Measurements from ENCODE around the gene YKT6. TPM values are rescaled to one million over a fixed set of nuclear protein-coding genes. Genes with fewer than 3 reads are reported as not detected.

Gene YKT6
- total and polyA plus RNA-seq, 4 donors = 28.4 to 82.1 (median 55.9) TPM

- H3K36me3 ChIP-seq (ENCODE audit: control insufficient read depth in 4 of 4, insufficient read depth in 4 of 4, low read length in 4 of 4) = peaks cover 0 to 16% (median 1%) of the 10 kb centered on the region in 4 donors
- 84 to 89% methylated on average over 19 of the region's 19 CpGs for WGBS, 2 donors
- no peak for TF ChIP-seq CTCF (IDR thresholded peaks at IDR 0.05; ENCODE audit: control extremely low read depth, extremely low read depth)
- no peak overlapping the region for H3K9ac ChIP-seq (ENCODE audit: insufficient read depth in 1 of 2, low read length in 2 of 2)
- H3K27ac ChIP-seq (ENCODE audit: low read depth in 1 of 2, low read length in 1 of 2) = no peak overlapping the region
- H3K4me3 ChIP-seq = no peak overlapping the region
- peaks cover 0 to 7% (median 0%) of the 10 kb centered on the region in 5 donors for H3K4me1 ChIP-seq (ENCODE audit: control insufficient read depth in 5 of 5, insufficient read depth in 5 of 5, low read length in 5 of 5)
- ATAC-seq (ENCODE audit: insufficient read depth, low FRiP score) = no peak
- no peaks in the 10 kb centered on the region for H3K27me3 ChIP-seq (ENCODE audit: control insufficient read depth in 3 of 3, insufficient read depth in 3 of 3, low read length in 2 of 3)
- peaks cover 0 to 14% (median 0%) of the 10 kb centered on the region in 4 donors for H3K9me3 ChIP-seq (ENCODE audit: control insufficient read depth in 4 of 4, insufficient read depth in 3 of 4, low read length in 3 of 4)
- DNase-seq = no peak
These were observed 16.5 kb downstream of the YKT6 start for GRCh38 chr7:44217223-44217714.

GRCh38 chr7:44217852-44218402, 17.1 kb downstream of the YKT6 start:
- peaks cover 0 to 10% (median 1%) of the 10 kb centered on the region in 4 donors for H3K36me3 ChIP-seq (ENCODE audit: control insufficient read depth in 4 of 4, insufficient read depth in 4 of 4, low read length in 4 of 4)
- 81 to 85% methylated on average over 17 of the region's 17 CpGs for WGBS, 2 donors
- TF ChIP-seq CTCF (IDR thresholded peaks at IDR 0.05; ENCODE audit: control extremely low read depth, extremely low read depth) = no peak
- no peak for ATAC-seq (ENCODE audit: insufficient read depth, low FRiP score)
- H3K9me3 ChIP-seq (ENCODE audit: control insufficient read depth in 4 of 4, insufficient read depth in 3 of 4, low read length in 3 of 4) = peaks cover 0 to 14% (median 0%) of the 10 kb centered on the region in 4 donors
- no peak overlapping the region for H3K4me3 ChIP-seq
- DNase-seq = no peak
- no peak overlapping the region for H3K27ac ChIP-seq (ENCODE audit: low read depth in 1 of 2, low read length in 1 of 2)
- peaks cover 0 to 2% (median 0%) of the 10 kb centered on the region in 3 donors for H3K27me3 ChIP-seq (ENCODE audit: control insufficient read depth in 3 of 3, insufficient read depth in 3 of 3, low read length in 2 of 3)
- no peak overlapping the region for H3K9ac ChIP-seq (ENCODE audit: insufficient read depth in 1 of 2, low read length in 2 of 2)
- H3K4me1 ChIP-seq (ENCODE audit: control insufficient read depth in 5 of 5, insufficient read depth in 5 of 5, low read length in 5 of 5) = peaks cover 0 to 7% (median 0%) of the 10 kb centered on the region in 5 donors

- ATAC-seq (ENCODE audit: insufficient read depth, low FRiP score) (no peak), DNase-seq (peak; percentile 47 to 63 (median 56))
- Histone ChIP-seq H3K9ac (ENCODE audit: insufficient read depth in 1 of 2, low read length in 2 of 2) (no peak overlapping the region), H3K36me3 (ENCODE audit: control insufficient read depth in 4 of 4, insufficient read depth in 4 of 4, low read length in 4 of 4) (peaks cover 0 to 3% (median 0%) of the 10 kb centered on the region in 4 donors), H3K27me3 (ENCODE audit: control insufficient read depth in 3 of 3, insufficient read depth in 3 of 3, low read length in 2 of 3) (peaks cover 0 to 4% (median 0%) of the 10 kb centered on the region in 3 donors), H3K4me3 (no peak overlapping the region), H3K4me1 (ENCODE audit: control insufficient read depth in 5 of 5, insufficient read depth in 5 of 5, low read length in 5 of 5) (peaks cover 0 to 7% (median 0%) of the 10 kb centered on the region in 5 donors), H3K27ac (ENCODE audit: low read depth in 1 of 2, low read length in 1 of 2) (no peak overlapping the region), H3K9me3 (ENCODE audit: control insufficient read depth in 4 of 4, insufficient read depth in 3 of 4, low read length in 3 of 4) (peaks cover 0 to 14% (median 0%) of the 10 kb centered on the region in 4 donors)
- WGBS, 2 donors = 77 to 84% methylated on average over 26 of the region's 26 CpGs
- TF ChIP-seq CTCF (IDR thresholded peaks at IDR 0.05; ENCODE audit: control extremely low read depth, extremely low read depth) = no peak
These were observed 17.8 kb downstream of the YKT6 start for GRCh38 chr7:44218418-44219201.

Data from lung (tissue), 12 donors.